ENCODE measurements around the gene VPS54.
"Not testable (repeated sequence)": the region's sequence is repeated elsewhere in the genome, so short reads cannot be mapped to it uniquely, and the experiment has no call there.

Gene VPS54

GRCh38 chr2:64003239-64003638, 16.0 kb downstream of the VPS54 start:
- Histone ChIP-seq H3K9me3 (ENCODE audit: control insufficient read depth in 1 of 2, low read length in 2 of 2) (no peaks in the 10 kb centered on the region), H3K4me1 (ENCODE audit: control insufficient read depth in 1 of 2, insufficient read depth in 2 of 2, low read length in 2 of 2) (peaks cover 0 to 4% of the 10 kb centered on the region in 2 donors), H3K27me3 (ENCODE audit: low read depth, low read length) (no peaks in the 10 kb centered on the region), H3K36me3 (ENCODE audit: control insufficient read depth in 1 of 2, insufficient read depth in 2 of 2, low read length in 2 of 2) (no peaks in the 10 kb centered on the region), H3K27ac (ENCODE audit: low read length) (no peak overlapping the region), H3K4me3 (ENCODE audit: low read depth in 1 of 2, low read length in 2 of 2) (no peak overlapping the region)

DNA sequence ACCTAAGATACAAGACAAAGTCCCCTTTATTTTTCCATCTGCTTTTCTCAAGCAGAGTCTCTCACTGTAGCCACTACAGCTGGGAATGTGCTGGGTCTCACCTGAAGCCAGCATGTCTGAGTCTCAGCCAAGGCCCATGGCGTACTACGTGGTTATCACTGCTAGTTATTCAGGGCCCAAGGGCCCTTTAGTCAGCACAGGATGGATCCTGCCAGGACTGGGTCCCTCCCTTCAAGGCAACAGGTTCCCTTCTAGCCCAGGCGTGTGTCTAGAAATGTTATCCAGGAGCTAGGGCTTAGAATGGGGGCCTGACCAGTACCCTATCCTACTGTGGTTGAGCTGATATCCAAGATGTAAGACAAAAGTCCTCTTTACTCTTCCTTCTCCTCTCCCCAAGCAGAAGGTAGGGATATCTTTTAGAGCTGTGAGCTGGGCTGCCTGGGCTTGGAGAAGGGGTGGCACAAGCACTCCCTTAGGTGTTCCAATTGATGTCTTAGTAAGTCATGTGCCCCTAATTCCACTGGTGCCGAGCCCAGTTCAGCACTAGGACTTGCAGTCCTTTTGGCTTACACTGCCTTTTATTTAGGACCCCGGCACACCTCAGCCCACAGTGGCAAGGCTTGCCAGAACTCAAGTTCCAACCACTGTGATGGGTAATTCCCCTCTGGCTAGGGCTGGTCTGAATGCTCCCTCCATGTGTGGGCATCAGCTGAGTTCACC, 17.7 kb downstream of the VPS54 start:
- Histone ChIP-seq H3K27me3 (ENCODE audit: low read depth, low read length) (no peaks in the 10 kb centered on the region), H3K9me3 (ENCODE audit: control insufficient read depth in 1 of 2, low read length in 2 of 2) (no peaks in the 10 kb centered on the region), H3K4me1 (ENCODE audit: control insufficient read depth in 1 of 2, insufficient read depth in 2 of 2, low read length in 2 of 2) (peaks cover 0 to 4% of the 10 kb centered on the region in 2 donors), H3K27ac (ENCODE audit: low read length) (no peak overlapping the region), H3K36me3 (ENCODE audit: control insufficient read depth in 1 of 2, insufficient read depth in 2 of 2, low read length in 2 of 2) (no peaks in the 10 kb centered on the region), H3K4me3 (ENCODE audit: low read depth in 1 of 2, low read length in 2 of 2) (no peak overlapping the region)

GRCh38 chr2:64000630-64001381, 18.4 kb downstream of the VPS54 start:
- Histone ChIP-seq H3K36me3 (ENCODE audit: control insufficient read depth in 1 of 2, insufficient read depth in 2 of 2, low read length in 2 of 2) (no peaks in the 10 kb centered on the region), H3K9me3 (ENCODE audit: control insufficient read depth in 1 of 2, low read length in 2 of 2) (no peaks in the 10 kb centered on the region), H3K27ac (ENCODE audit: low read length) (no peak overlapping the region)

GRCh38 chr2:63999049-63999448, 20.2 kb downstream of the VPS54 start:
- H3K4me1 ChIP-seq (ENCODE audit: control insufficient read depth in 1 of 2, insufficient read depth in 2 of 2, low read length in 2 of 2): peaks cover 0 to 4% of the 10 kb centered on the region in 2 donors
- H3K27ac ChIP-seq (ENCODE audit: low read length): no peak overlapping the region
- no peaks in the 10 kb centered on the region for H3K9me3 ChIP-seq (ENCODE audit: control insufficient read depth in 1 of 2, low read length in 2 of 2)
- H3K4me3 ChIP-seq (ENCODE audit: low read depth in 1 of 2, low read length in 2 of 2): no peak overlapping the region
- no peaks in the 10 kb centered on the region for H3K27me3 ChIP-seq (ENCODE audit: low read depth, low read length)
- no peaks in the 10 kb centered on the region for H3K36me3 ChIP-seq (ENCODE audit: control insufficient read depth in 1 of 2, insufficient read depth in 2 of 2, low read length in 2 of 2)

More at GRCh38 chr2:64000630-64001381, 18.4 kb downstream of the VPS54 start:
- H3K4me1 ChIP-seq (ENCODE audit: control insufficient read depth in 1 of 2, insufficient read depth in 2 of 2, low read length in 2 of 2): peaks cover 0 to 4% of the 10 kb centered on the region in 2 donors
- H3K27me3 ChIP-seq (ENCODE audit: low read depth, low read length): no peaks in the 10 kb centered on the region
- H3K4me3 ChIP-seq (ENCODE audit: low read depth in 1 of 2, low read length in 2 of 2): no peak overlapping the region

DNA sequence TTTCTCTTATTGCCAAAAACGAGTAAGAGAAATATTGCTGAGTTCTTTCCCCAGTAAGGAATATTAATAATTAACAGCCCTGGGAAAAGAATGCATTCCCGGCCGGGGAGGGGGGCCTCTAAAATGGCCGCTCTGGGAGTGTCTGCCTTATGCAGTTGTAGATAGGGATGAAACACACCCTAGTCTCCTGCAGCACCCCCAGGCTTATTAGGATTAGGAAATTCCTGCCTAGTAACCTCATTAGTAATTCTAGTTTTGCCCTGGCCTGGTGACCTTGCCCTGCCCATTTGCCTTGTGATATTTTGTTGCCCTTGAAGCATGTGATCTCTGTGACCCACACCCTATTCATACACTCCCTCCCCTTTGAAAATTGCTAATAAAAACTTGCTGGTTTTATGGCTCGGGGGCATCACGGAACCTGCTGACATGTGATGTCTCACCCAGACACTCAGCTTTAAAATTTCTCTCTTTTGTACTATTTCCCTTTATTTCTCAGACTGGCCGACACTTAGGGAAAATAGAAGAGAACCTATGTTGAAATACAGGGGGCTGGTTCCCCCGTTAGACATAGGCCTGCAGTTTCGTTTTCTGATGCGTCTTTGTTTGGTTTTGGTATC, 22.5 kb downstream of the VPS54 start:
- not testable (repeated sequence) for H3K4me3 ChIP-seq (ENCODE audit: low read depth in 1 of 2, low read length in 2 of 2); H3K27ac ChIP-seq (ENCODE audit: low read length); H3K36me3 ChIP-seq (ENCODE audit: control insufficient read depth in 1 of 2, insufficient read depth in 2 of 2, low read length in 2 of 2); H3K4me1 ChIP-seq (ENCODE audit: control insufficient read depth in 1 of 2, insufficient read depth in 2 of 2, low read length in 2 of 2); H3K9me3 ChIP-seq (ENCODE audit: control insufficient read depth in 1 of 2, low read length in 2 of 2); H3K27me3 ChIP-seq (ENCODE audit: low read depth, low read length)

GRCh38 chr2:63994329-63995070, 24.7 kb downstream of the VPS54 start:
- H3K4me3 ChIP-seq (ENCODE audit: low read depth in 1 of 2, low read length in 2 of 2); H3K36me3 ChIP-seq (ENCODE audit: control insufficient read depth in 1 of 2, insufficient read depth in 2 of 2, low read length in 2 of 2); H3K9me3 ChIP-seq (ENCODE audit: control insufficient read depth in 1 of 2, low read length in 2 of 2); H3K4me1 ChIP-seq (ENCODE audit: control insufficient read depth in 1 of 2, insufficient read depth in 2 of 2, low read length in 2 of 2); H3K27ac ChIP-seq (ENCODE audit: low read length); H3K27me3 ChIP-seq (ENCODE audit: low read depth, low read length): not testable (repeated sequence)

DNA sequence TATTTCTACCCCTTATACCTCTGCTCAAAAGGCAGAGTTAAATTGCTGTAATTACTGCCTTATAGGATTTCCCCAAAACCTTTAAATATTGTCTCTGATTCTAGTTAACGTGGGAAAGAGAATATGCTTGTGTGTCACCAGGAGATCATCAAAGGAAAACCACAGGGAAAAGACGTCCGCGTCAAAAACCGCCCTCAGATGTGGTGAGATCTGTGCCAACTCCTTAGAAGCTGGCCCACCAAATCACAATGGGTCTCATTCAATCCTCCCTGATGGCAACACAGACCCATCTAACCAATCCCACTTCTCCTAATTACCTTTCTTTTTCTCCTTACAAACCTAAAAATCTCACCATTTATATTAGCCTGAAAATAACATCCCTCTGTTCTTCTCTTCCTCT, 25.4 kb downstream of the VPS54 start:
- Histone ChIP-seq H3K36me3 (ENCODE audit: control insufficient read depth in 1 of 2, insufficient read depth in 2 of 2, low read length in 2 of 2) (no peaks in the 10 kb centered on the region), H3K27ac (ENCODE audit: low read length) (no peak overlapping the region), H3K9me3 (ENCODE audit: control insufficient read depth in 1 of 2, low read length in 2 of 2) (no peaks in the 10 kb centered on the region), H3K4me1 (ENCODE audit: control insufficient read depth in 1 of 2, insufficient read depth in 2 of 2, low read length in 2 of 2) (no peaks in the 10 kb centered on the region), H3K27me3 (ENCODE audit: low read depth, low read length) (no peaks in the 10 kb centered on the region), H3K4me3 (ENCODE audit: low read depth in 1 of 2, low read length in 2 of 2) (no peak overlapping the region)

- H3K27me3 ChIP-seq (ENCODE audit: low read depth, low read length); H3K4me1 ChIP-seq (ENCODE audit: control insufficient read depth in 1 of 2, insufficient read depth in 2 of 2, low read length in 2 of 2); H3K27ac ChIP-seq (ENCODE audit: low read length); H3K36me3 ChIP-seq (ENCODE audit: control insufficient read depth in 1 of 2, insufficient read depth in 2 of 2, low read length in 2 of 2); H3K9me3 ChIP-seq (ENCODE audit: control insufficient read depth in 1 of 2, low read length in 2 of 2); H3K4me3 ChIP-seq (ENCODE audit: low read depth in 1 of 2, low read length in 2 of 2): not testable (repeated sequence)
These were observed 26.1 kb downstream of the VPS54 start for GRCh38 chr2:63993130-63993584.

DNA sequence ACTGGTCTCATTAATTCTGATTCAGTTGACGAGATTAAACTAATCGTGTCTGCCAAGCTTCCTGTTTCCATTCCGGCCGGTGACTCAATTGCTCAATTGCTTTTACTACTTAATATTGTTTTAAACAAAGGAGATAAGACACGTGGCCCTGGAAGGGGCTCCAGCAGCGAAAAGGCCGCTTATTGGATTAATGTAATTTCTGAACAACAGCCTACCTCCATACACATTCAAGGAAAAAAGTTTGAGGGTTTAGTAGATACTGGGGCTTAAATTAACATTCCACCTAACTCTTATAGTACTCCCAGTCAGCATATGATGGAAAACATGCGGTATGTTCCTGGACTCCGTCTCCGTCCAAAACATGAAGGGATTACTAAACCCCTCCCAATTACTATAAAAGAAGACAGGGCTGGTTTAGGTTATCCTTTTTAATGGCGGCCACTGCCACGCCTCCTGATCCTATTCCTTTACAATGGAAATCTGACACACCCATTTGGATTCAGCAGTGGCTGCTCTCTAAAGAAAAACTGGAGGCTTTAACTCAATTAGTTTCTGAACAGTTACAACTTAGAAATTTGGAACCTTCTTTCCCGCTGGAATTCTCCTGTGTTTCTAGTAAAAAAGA, 27.1 kb downstream of the VPS54 start:
- Histone ChIP-seq H3K27me3 (ENCODE audit: low read depth, low read length) (no peaks in the 10 kb centered on the region), H3K4me1 (ENCODE audit: control insufficient read depth in 1 of 2, insufficient read depth in 2 of 2, low read length in 2 of 2) (no peaks in the 10 kb centered on the region), H3K9me3 (ENCODE audit: control insufficient read depth in 1 of 2, low read length in 2 of 2) (no peaks in the 10 kb centered on the region), H3K36me3 (ENCODE audit: control insufficient read depth in 1 of 2, insufficient read depth in 2 of 2, low read length in 2 of 2) (no peaks in the 10 kb centered on the region), H3K4me3 (ENCODE audit: low read depth in 1 of 2, low read length in 2 of 2) (no peak overlapping the region), H3K27ac (ENCODE audit: low read length) (no peak overlapping the region)

DNA sequence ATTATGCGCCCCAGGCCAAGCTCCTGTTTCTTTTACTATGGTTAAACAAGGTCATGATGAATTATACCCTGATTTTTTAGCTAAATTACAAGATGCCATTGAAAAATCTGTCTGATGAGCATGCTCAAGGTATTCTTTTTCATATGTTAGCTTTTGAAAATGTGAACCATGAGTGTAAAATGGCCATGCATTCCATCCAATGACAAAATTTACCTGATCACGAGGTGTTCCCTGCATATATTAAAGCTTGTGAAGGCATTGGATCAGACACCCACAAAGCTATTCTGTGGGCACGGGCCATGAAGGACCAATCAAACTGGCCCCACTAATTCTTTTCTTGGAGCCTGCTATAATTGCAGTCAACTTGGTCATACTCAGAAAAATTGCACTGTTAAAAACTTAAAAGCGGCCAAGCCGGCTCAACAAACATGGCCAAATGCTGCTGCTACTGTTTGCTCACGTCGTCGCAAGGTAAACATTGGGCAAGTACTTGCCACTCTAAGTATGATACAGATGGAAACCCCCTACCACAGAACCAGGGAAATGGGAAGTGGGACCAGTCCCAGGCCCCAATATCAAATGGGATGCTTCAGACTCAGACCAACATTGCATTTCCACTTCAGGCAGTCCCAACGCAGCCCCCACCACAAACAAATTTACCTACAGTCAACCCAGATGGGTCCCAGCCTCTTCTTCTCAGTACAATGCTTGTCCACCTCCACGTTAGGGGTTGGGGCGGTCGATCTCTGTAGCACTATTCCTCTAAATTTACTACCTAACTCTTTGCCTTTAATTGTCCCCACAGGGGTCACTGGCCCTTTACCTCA, 27.8 kb downstream of the VPS54 start:
- not testable (repeated sequence) for H3K4me3 ChIP-seq (ENCODE audit: low read depth in 1 of 2, low read length in 2 of 2); H3K27ac ChIP-seq (ENCODE audit: low read length); H3K36me3 ChIP-seq (ENCODE audit: control insufficient read depth in 1 of 2, insufficient read depth in 2 of 2, low read length in 2 of 2)

More for the DNA sequence above, 27.8 kb downstream of the VPS54 start:
- not testable (repeated sequence) for H3K27me3 ChIP-seq (ENCODE audit: low read depth, low read length); H3K9me3 ChIP-seq (ENCODE audit: control insufficient read depth in 1 of 2, low read length in 2 of 2); H3K4me1 ChIP-seq (ENCODE audit: control insufficient read depth in 1 of 2, insufficient read depth in 2 of 2, low read length in 2 of 2)

All from muscle layer of duodenum (tissue), 2 donors.